Esophagus muscularis mucosa (tissue), 4 donors: ENCODE results near the gene ATP5F1D. TPM values are rescaled to one million over a fixed set of nuclear protein-coding genes. Genes with fewer than 3 reads are reported as not detected.

ENCODE experiments used
- DNase-seq: peaks from one replicate; pipeline ENCODE4 v3.0.0-alpha.2; 2017; ENCODE audit errors: extremely low spot score
- H3K27ac ChIP-seq, 4 donors: fragments of 200-600 bp; sonication (generic); replicated peaks in 1 of 4; 1 replicate in 3 of 4; 2 replicates in 1 of 4; pipeline ENCODE4 v1.5.1; 2016 to 2019; ENCODE audit warnings: mild to moderate bottlenecking in 1 of 4
- H3K27me3 ChIP-seq, 4 donors: fragments of 200-600 bp; sonication (generic); one replicate each; pipeline versions ENCODE4 v1.5.1 to v1.6.0; 2016 to 2019
- H3K36me3 ChIP-seq, 4 donors: fragments of 200-600 bp; sonication (generic); one replicate each; pipeline ENCODE4 v1.5.1; 2016 to 2019
- H3K4me1 ChIP-seq, 4 donors: fragments of 200-600 bp; sonication (generic); one replicate each; pipeline ENCODE4 v1.5.1; 2016 to 2019
- H3K4me3 ChIP-seq, 4 donors: fragments of 200-600 bp; sonication (generic); 1 replicate in 2 of 4; 2 replicates in 2 of 4; pipeline ENCODE4 v1.5.1; 2016 to 2019; ENCODE audit warnings: mild to moderate bottlenecking in 4 of 4, moderate library complexity in 1 of 4
- H3K9me3 ChIP-seq, 4 donors: fragments of 200-600 bp; sonication (generic); 1 replicate in 3 of 4; 2 replicates in 1 of 4; pipeline ENCODE4 v1.5.1; 2016 to 2019
- EP300 ChIP-seq: sonication (generic); formaldehyde crosslinking; IDR thresholded peaks from one replicate; pipeline ENCODE4 v1.6.1; 2017; ENCODE audit warnings: antibody characterized with exemption
- POLR2A ChIP-seq: fragments of 450-650 bp; IDR thresholded peaks from one replicate; pipeline ENCODE4 v1.6.1; 2017; ENCODE audit warnings: antibody characterized with exemption, moderate library complexity, mild to moderate bottlenecking, low read depth
- POLR2AphosphoS5 ChIP-seq, 2 donors: sonication (generic); formaldehyde crosslinking; IDR thresholded peaks; one replicate each; pipeline ENCODE4 v1.6.1; 2017; ENCODE audit warnings: antibody characterized with exemption in 2 of 2
- WGBS: methylation state at CpG from one replicate; pipeline ENCODE4 v1.1.5; 2018; 5-methylcytosine and 5-hydroxymethylcytosine counted together
- intact Hi-C: fragments of 100-400 bp; cut with DNase I; formaldehyde crosslinking; loops from one replicate; pipeline ENCODE4 v1.15.1; 2023
- total RNA-seq, 4 donors: library from RNA; depleted of rRNA; stranded (reverse); fragments of >200 nt; gene quantifications; one replicate each; pipeline versions ENCODE4 v1.1.0 to v1.2.1, GENCODE V29; 2016
- TF ChIP-seq, protein P1 (sequence below), 3 experiments: fragments of 200-600 bp in 2 of 3; fragments of 450-650 bp in 1 of 3; sonication (generic) in 2 of 3; IDR thresholded peaks; one replicate each; pipeline ENCODE4 v1.5.1; 2017 to 2019; ENCODE audit warnings: antibody characterized with exemption in 3 of 3, mild to moderate bottlenecking in 2 of 3, moderate library complexity in 1 of 3

ATP5F1D gene
- total RNA-seq, 4 donors from 2014 or later, result 77.5 to 140 (median 109) TPM

DNA sequence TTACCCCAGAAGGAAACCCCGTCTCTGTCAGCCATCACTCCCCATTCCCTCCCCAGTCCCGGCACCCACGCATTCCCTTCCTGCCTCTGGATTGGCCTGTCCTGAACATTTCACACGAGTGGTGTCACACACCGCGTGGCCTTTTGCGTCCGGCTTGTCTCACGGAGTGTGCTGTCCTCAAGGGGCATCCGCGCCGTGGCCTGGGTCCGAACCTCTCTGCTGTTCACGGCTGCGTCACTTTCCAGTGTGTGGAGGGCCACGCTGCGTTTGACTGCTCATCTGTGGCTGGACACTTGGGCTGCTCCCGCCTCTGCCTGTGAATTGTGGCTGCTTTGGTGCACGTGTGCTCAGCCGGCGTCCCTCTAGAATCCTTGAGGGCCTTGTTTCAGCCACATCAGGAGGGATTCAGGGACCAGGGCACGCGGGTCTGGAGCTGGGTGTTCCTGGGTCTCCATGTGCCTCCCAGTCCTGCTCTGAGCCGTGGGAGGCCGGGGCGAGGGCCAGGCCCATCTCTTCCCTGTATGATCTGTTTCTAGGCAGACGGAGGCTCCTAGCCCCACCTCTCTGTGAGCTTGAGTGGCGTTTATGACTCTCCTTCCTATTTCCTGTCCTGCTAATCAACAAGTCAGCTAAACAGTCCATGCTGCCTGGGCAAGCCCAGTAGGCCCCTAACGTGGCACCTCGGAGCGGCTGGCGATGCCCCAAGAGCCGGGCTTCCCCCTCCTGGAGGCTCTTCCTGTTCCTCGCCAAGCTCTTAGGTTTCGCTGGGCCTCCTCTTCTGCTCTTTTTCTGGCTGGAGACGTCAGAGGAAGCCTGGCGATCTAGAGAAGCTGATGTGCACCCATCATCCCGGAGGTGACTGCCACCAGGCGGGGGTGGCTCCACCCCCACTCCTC lies 27.9 kb upstream of the ATP5F1D start:
- Histone ChIP-seq H3K27me3 (no peaks in the 10 kb centered on the region), H3K9me3 (no peaks in the 10 kb centered on the region), H3K4me3 (peak overlapping the region in 2 of 4 donors; percentile 14 to 32), H3K4me1 (peaks cover 94 to 99% (median 95%) of the 10 kb centered on the region in 4 donors), H3K36me3 (peaks cover 0 to 29% (median 12%) of the 10 kb centered on the region in 4 donors), H3K27ac (peak overlapping the region; percentile 80 to 85 (median 82))
- 62% methylated on average over 28 of the region's 39 CpGs for WGBS
- intact Hi-C loops, result no loop called here
- DNase-seq, result no peak
- peak; percentile 26 to 50 for TF ChIP-seq POLR2AphosphoS5 (IDR thresholded peaks at IDR 0.05)
- TF ChIP-seq EP300, result no peak

DNA sequence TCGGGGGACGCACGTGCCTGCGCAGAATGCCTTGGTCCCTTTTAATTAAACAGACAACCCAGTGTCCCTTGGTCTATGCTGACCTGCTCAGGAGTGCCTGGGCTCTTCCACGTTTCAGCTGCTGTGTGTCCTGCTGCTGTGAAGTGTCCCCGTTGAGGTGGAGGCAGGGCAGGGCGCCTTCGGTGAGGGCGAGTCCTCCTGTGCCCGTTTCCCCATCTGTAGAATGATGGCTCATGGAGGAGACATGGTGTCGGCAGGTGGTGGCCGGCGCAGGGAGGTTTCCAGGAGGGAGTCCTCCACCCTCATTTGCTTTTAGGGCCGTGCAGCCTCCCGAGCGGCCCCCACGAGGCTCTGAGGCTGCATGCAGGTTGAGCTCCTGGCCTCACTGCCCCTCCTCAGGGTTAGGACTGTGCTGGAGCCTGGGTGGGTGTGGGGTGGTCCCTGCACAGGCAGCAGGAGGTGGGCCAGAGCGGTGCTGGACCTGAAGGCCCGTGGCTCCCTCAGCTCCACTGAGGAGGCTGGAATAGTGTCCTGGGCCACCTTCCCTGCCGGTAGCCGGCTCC lies 27.2 kb upstream of the ATP5F1D start:
- H3K27ac ChIP-seq, result peak overlapping the region; percentile 80 to 85 (median 82)
- peaks cover 93 to 99% (median 94%) of the 10 kb centered on the region in 4 donors for H3K4me1 ChIP-seq
- TF ChIP-seq POLR2A (no peak), POLR2AphosphoS5 (IDR thresholded peaks at IDR 0.05) (no peak), EP300 (no peak)
- TF ChIP-seq, protein P1, sequence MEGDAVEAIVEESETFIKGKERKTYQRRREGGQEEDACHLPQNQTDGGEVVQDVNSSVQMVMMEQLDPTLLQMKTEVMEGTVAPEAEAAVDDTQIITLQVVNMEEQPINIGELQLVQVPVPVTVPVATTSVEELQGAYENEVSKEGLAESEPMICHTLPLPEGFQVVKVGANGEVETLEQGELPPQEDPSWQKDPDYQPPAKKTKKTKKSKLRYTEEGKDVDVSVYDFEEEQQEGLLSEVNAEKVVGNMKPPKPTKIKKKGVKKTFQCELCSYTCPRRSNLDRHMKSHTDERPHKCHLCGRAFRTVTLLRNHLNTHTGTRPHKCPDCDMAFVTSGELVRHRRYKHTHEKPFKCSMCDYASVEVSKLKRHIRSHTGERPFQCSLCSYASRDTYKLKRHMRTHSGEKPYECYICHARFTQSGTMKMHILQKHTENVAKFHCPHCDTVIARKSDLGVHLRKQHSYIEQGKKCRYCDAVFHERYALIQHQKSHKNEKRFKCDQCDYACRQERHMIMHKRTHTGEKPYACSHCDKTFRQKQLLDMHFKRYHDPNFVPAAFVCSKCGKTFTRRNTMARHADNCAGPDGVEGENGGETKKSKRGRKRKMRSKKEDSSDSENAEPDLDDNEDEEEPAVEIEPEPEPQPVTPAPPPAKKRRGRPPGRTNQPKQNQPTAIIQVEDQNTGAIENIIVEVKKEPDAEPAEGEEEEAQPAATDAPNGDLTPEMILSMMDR (IDR thresholded peaks at IDR 0.05), result no peak
- no peaks in the 10 kb centered on the region for H3K9me3 ChIP-seq
- no peaks in the 10 kb centered on the region for H3K27me3 ChIP-seq
- H3K36me3 ChIP-seq, result peaks cover 0 to 29% (median 12%) of the 10 kb centered on the region in 4 donors
- intact Hi-C loops, result no loop called here
- peak overlapping the region; percentile 14 to 32 (median 26) for H3K4me3 ChIP-seq
- no peak for DNase-seq
- 48% methylated on average over 12 of the region's 21 CpGs for WGBS

DNA sequence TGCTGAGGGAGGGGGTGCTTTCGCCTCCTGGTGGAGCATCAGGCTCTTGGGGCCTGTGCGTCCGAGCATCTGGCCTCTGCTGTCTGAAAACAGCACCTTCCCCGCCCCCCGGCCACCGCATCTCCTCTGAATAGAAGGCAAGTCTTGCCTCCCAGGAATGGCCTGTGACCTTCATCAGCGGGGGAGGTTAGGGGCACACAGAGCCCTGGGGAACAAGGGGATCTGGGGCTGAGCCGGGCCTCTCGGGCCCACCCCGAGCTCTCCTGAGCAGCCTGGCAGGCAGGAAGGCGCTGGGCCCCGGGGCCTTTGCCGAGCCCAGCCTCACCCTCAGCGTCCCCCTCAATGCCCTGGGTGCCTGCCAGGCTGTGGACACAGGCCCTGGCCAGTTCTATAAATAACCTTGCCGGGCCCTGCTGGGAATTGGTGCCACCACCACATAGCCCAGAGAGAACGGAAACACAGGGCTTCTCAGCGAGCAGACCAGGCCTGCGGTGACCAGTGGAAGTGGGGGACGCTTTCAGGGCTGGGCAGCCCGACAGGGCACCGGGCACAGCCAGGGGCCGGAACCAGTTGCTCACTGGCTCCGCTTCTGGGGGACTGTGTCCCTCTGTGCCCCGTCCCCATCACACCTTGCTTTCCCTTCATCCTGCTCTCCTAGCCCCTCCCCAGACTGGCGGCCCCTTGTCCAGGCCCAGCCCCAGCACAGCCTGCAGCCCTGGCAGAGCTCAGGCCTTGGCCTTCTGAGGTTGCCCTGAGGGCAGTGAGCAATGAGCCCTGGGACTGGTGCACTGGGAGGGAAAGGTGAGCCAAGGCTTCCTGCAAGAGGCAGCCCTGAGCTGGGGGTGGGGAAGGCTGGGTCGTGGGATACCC lies 26.5 kb upstream of the ATP5F1D start:
- Histone ChIP-seq H3K27ac (peak overlapping the region; percentile 80 to 85 (median 82)), H3K4me1 (peaks cover 86 to 94% (median 91%) of the 10 kb centered on the region in 4 donors), H3K27me3 (no peaks in the 10 kb centered on the region), H3K9me3 (no peaks in the 10 kb centered on the region), H3K36me3 (peaks cover 0 to 30% (median 12%) of the 10 kb centered on the region in 4 donors), H3K4me3 (peak overlapping the region; percentile 14 to 29 (median 24))
- intact Hi-C loops, result no loop called here
- DNase-seq, result no peak
- TF ChIP-seq POLR2AphosphoS5 (IDR thresholded peaks at IDR 0.05) (peak in 1 of 2 donors; percentile 45), POLR2A (no peak), EP300 (no peak)
- TF ChIP-seq, protein P1 (IDR thresholded peaks at IDR 0.05), result no peak
- 45% methylated on average over 23 of the region's 26 CpGs for WGBS

DNA sequence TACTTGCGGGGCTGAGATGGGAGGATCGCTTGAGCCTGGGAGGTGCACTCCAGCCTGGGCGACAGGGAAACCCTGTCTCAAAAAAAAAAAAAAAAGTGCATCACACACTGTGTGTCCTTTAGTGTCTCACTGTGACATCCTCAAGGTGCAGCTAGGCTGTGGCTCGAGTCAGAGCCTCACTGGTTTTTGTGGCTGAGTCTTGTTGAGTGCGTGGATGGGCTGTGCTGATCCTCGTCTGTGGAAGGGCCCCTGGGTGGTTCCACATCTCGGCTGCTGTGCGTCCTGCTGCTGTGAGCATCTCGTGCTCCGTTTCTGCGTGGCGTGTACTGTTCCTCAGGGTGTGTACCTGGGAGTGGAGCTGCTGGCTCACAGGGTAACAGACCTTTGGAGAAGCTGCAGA lies 24.8 kb upstream of the ATP5F1D start:
- peaks cover 0 to 34% (median 28%) of the 10 kb centered on the region in 4 donors for H3K36me3 ChIP-seq
- peaks cover 81 to 91% (median 87%) of the 10 kb centered on the region in 4 donors for H3K4me1 ChIP-seq
- H3K27me3 ChIP-seq, result no peaks in the 10 kb centered on the region
- intact Hi-C loops, result no loop called here
- no peaks in the 10 kb centered on the region for H3K9me3 ChIP-seq
- TF ChIP-seq EP300 (no peak), POLR2A (no peak), POLR2AphosphoS5 (IDR thresholded peaks at IDR 0.05) (no peak)
- TF ChIP-seq, protein P1 (IDR thresholded peaks at IDR 0.05), result no peak
- 81% methylated on average over 12 of the region's 12 CpGs for whole genome bisulfite sequencing
- no peak for DNase-seq
- H3K27ac ChIP-seq, result peak overlapping the region; percentile 80 to 85 (median 82)
- no peak overlapping the region for H3K4me3 ChIP-seq
